WTC11 (cell line): Measurements from ENCODE around the gene TIMM29. TPM values are rescaled to one million over a fixed set of nuclear protein-coding genes. Genes with fewer than 3 reads are reported as not detected.

ENCODE experiments used
- ATAC-seq: fragments of 200-7000 bp; cut with Tn5 transposase; 2 replicates; pipeline ENCODE4 v1.10.0; 2021; ENCODE audit warnings: mild to moderate bottlenecking, moderate library complexity
- CTCF ChIA-PET: fragments of 300-600 bp; sonication (Branson Sonifier 250); formaldehyde crosslinking; loops from one replicate; lab custom pipeline; 2021; ENCODE audit warnings: antibody characterized with exemption; lab: Charles Lee
- POLR2A ChIA-PET: fragments of 350-600 bp; sonication (Branson Sonifier 250); formaldehyde crosslinking; loops from one replicate; lab custom pipeline; 2021; ENCODE audit warnings: antibody characterized with exemption; lab: Charles Lee
- DNase-seq: peaks from one replicate; pipeline ENCODE4 v3.0.0; 2021; ENCODE audit warnings: low spot score
- H3K27ac Mint-ChIP-seq: 2 replicates; pipeline ENCODE4 v1.8.0; 2021; ENCODE audit warnings: mixed read lengths
- H3K27me3 Mint-ChIP-seq: 2 replicates; pipeline ENCODE4 v1.8.0; 2021; ENCODE audit warnings: low read depth, mild to moderate bottlenecking, moderate library complexity, mixed read lengths
- H3K36me3 Mint-ChIP-seq: 2 replicates; pipeline ENCODE4 v1.8.0; 2021; ENCODE audit warnings: mixed read lengths
- H3K4me1 Mint-ChIP-seq: 2 replicates; pipeline ENCODE4 v1.8.0; 2022; ENCODE audit warnings: mixed read lengths
- H3K4me3 Mint-ChIP-seq: 2 replicates; pipeline ENCODE4 v1.8.0; 2021; ENCODE audit warnings: mild to moderate bottlenecking, moderate library complexity, mixed read lengths
- H3K9me3 Mint-ChIP-seq: 2 replicates; pipeline ENCODE4 v1.8.0; 2021; ENCODE audit warnings: mixed read lengths
- CREB1 ChIP-seq: sonication (generic); formaldehyde crosslinking; IDR thresholded peaks from 2 replicates; pipeline ENCODE4 v1.8.0; 2023; ENCODE audit warnings: mild to moderate bottlenecking, missing genetic modification reagents
- CREM ChIP-seq: sonication (generic); formaldehyde crosslinking; IDR thresholded peaks from 2 replicates; pipeline ENCODE4 v1.8.1; 2022; ENCODE audit warnings: mild to moderate bottlenecking, missing genetic modification reagents, moderate library complexity
- CTCF ChIP-seq: fragments of 200-600 bp; IDR thresholded peaks from 2 replicates; pipeline ENCODE4 v1.8.0; 2022; ENCODE audit warnings: antibody characterized with exemption
- GRHL2 ChIP-seq: fragments of 250-450 bp; sonication (Bioruptor Pico); IDR thresholded peaks from 2 replicates; pipeline ENCODE4 v1.8.0; 2022; ENCODE audit warnings: mild to moderate bottlenecking, moderate library complexity; ENCODE audit not compliant: insufficient replicate concordance, severe bottlenecking
- NR1H2 ChIP-seq: sonication (generic); formaldehyde crosslinking; IDR thresholded peaks from 2 replicates; pipeline ENCODE4 v1.9.0; 2021; ENCODE audit warnings: mild to moderate bottlenecking, moderate library complexity, missing genetic modification reagents
- PREB ChIP-seq: sonication (generic); formaldehyde crosslinking; IDR thresholded peaks from 2 replicates; pipeline ENCODE4 v1.8.1; 2022; ENCODE audit warnings: mild to moderate bottlenecking, missing genetic modification reagents, moderate library complexity, borderline replicate concordance
- SMAD3 ChIP-seq: sonication (generic); formaldehyde crosslinking; IDR thresholded peaks from 2 replicates; pipeline ENCODE4 v1.8.0; 2022; ENCODE audit warnings: missing genetic modification reagents, mild to moderate bottlenecking, borderline replicate concordance
- SMAD4 ChIP-seq: sonication (generic); formaldehyde crosslinking; IDR thresholded peaks from 2 replicates; pipeline ENCODE4 v1.8.0; 2022; ENCODE audit warnings: mild to moderate bottlenecking, missing genetic modification reagents
- SP1 ChIP-seq: sonication (generic); formaldehyde crosslinking; conservative IDR thresholded peaks from 2 replicates; pipeline ENCODE4 v1.8.1; 2022; ENCODE audit warnings: missing genetic modification reagents
- STAT6 ChIP-seq: sonication (generic); formaldehyde crosslinking; conservative IDR thresholded peaks from 2 replicates; pipeline ENCODE4 v1.8.1; 2023; ENCODE audit warnings: mild to moderate bottlenecking, low read depth, missing genetic modification reagents, moderate library complexity
- TCF7 ChIP-seq: sonication (generic); formaldehyde crosslinking; IDR thresholded peaks from 2 replicates; pipeline ENCODE4 v1.8.0; 2022; ENCODE audit warnings: mild to moderate bottlenecking, low read depth, missing genetic modification reagents, moderate library complexity
- USF1 ChIP-seq: sonication (generic); formaldehyde crosslinking; IDR thresholded peaks from 2 replicates; pipeline ENCODE4 v1.8.0; 2022; ENCODE audit warnings: mild to moderate bottlenecking, missing genetic modification reagents
- ZNF263 ChIP-seq: sonication (generic); formaldehyde crosslinking; IDR thresholded peaks from 2 replicates; pipeline ENCODE4 v1.8.1; 2022; ENCODE audit warnings: low read depth, mild to moderate bottlenecking, moderate library complexity, missing genetic modification reagents
- total RNA-seq: library from RNA; stranded (reverse); gene quantifications from 3 replicates; pipeline ENCODE4 v1.2.3, GENCODE V29; 2021
- TF ChIP-seq, protein P1 (sequence below): sonication (generic); formaldehyde crosslinking; IDR thresholded peaks from 2 replicates; pipeline ENCODE4 v1.8.1; 2023; ENCODE audit warnings: mild to moderate bottlenecking, missing genetic modification reagents, moderate library complexity
- TF ChIP-seq, protein P2 (sequence below): sonication (generic); formaldehyde crosslinking; IDR thresholded peaks from 2 replicates; pipeline ENCODE4 v1.8.0; 2023; ENCODE audit warnings: mild to moderate bottlenecking, missing genetic modification reagents
- TF ChIP-seq, protein P3 (sequence below): sonication (generic); formaldehyde crosslinking; conservative IDR thresholded peaks from 2 replicates; pipeline ENCODE4 v1.8.1; 2022; ENCODE audit warnings: mild to moderate bottlenecking, missing genetic modification reagents
- TF ChIP-seq, protein P4 (sequence below): fragments of 250-450 bp; sonication (Bioruptor Pico); IDR thresholded peaks from 2 replicates; pipeline ENCODE4 v1.9.0; 2021; ENCODE audit warnings: moderate library complexity, mild to moderate bottlenecking, inconsistent platforms, borderline replicate concordance
- TF ChIP-seq, protein P5 (sequence below): sonication (generic); formaldehyde crosslinking; IDR thresholded peaks from 2 replicates; pipeline ENCODE4 v1.8.1; 2023; ENCODE audit warnings: mild to moderate bottlenecking, missing genetic modification reagents, moderate library complexity

The TIMM29 gene
- total RNA-seq, 1 experiment from 2014 or later: 33.8 TPM

DNA sequence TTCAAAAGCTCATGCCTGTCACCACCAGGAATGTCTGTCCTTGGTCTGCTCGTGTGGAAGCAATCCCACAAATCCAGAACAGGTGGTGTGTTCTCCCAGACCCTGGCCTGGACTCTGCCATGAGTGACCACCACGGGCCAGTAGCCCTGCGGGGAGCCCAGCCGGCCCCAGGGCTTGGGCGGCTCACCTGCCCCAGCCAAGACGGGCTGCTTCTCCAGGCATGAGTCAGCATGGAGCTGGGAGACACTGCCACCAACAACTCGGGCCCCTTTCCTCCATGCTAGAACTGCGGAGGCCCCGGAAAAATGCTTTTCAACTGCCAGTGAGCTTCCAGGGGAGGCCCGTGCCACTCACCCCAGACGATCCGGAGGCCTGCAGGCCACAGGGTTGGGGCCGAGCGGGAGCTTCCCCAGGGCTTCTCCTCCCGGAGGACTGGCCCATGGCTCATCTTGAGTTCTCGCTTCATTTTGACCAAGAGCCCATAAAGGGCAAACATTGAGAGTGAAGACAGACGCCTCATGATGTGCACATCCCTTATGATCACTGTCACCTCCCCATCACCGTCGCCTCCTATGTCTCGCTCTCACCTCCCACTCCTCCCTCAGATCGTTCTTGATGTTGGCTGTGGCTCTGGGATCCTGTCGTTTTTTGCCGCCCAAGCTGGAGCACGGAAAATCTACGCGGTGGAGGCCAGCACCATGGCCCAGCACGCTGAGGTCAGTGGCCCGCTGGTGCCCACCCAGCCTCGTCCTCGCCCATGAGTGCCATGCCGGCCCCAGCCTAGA is 16.8 kb upstream of the TIMM29 start (continued):
- no peak for TF ChIP-seq SP1 (CRISPR knock-in tag)
- TF ChIP-seq NR1H2: no peak
- no peak for TF ChIP-seq CREB1
- TF ChIP-seq GRHL2 (CRISPR knock-in tag): no peak
- TF ChIP-seq, protein P1, sequence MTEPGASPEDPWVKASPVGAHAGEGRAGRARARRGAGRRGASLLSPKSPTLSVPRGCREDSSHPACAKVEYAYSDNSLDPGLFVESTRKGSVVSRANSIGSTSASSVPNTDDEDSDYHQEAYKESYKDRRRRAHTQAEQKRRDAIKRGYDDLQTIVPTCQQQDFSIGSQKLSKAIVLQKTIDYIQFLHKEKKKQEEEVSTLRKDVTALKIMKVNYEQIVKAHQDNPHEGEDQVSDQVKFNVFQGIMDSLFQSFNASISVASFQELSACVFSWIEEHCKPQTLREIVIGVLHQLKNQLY (CRISPR knock-in tag): no peak
- no peak for TF ChIP-seq ZNF263 (CRISPR knock-in tag)
- TF ChIP-seq, protein P2, sequence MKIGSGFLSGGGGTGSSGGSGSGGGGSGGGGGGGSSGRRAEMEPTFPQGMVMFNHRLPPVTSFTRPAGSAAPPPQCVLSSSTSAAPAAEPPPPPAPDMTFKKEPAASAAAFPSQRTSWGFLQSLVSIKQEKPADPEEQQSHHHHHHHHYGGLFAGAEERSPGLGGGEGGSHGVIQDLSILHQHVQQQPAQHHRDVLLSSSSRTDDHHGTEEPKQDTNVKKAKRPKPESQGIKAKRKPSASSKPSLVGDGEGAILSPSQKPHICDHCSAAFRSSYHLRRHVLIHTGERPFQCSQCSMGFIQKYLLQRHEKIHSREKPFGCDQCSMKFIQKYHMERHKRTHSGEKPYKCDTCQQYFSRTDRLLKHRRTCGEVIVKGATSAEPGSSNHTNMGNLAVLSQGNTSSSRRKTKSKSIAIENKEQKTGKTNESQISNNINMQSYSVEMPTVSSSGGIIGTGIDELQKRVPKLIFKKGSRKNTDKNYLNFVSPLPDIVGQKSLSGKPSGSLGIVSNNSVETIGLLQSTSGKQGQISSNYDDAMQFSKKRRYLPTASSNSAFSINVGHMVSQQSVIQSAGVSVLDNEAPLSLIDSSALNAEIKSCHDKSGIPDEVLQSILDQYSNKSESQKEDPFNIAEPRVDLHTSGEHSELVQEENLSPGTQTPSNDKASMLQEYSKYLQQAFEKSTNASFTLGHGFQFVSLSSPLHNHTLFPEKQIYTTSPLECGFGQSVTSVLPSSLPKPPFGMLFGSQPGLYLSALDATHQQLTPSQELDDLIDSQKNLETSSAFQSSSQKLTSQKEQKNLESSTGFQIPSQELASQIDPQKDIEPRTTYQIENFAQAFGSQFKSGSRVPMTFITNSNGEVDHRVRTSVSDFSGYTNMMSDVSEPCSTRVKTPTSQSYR (CRISPR knock-in tag): no peak
- TF ChIP-seq, all 79 proteins: peak for 0

DNA sequence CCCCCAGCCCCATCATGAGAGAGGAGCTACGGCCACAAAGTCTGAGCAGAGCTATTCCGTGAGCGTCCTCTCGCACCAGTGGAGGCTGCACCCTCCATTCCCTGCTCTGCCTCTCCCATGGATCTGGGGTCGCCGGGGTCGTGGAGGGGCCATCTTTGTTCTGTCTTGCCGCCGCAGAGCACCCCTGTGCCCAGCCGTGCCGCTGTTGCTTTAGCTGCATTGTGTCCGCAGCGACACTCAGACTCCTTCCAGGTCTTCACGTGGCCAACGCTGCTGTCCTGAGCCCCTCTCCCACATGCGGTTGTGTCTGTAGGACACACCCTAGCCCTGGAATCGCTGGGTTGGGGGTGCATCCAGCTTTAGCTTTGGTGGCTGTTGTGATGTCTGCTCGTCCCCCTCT is 16.0 kb upstream of the TIMM29 start:
- no peak for DNase-seq
- Mint-ChIP-seq H3K27ac (no peak overlapping the region), H3K9me3 (no peaks in the 10 kb centered on the region), H3K36me3 (peaks cover 27% of the 10 kb centered on the region), H3K4me3 (no peak overlapping the region), H3K27me3 (no peaks in the 10 kb centered on the region), H3K4me1 (no peaks in the 10 kb centered on the region)
- ChIA-PET CTCF (interaction anchor here (0.7 to 1.2 kb wide), 2 partner anchors 42 to 54 kb away, joined by 3 to 4 read pairs; no protein-coding TSS in a partner anchor), POLR2A (interaction anchor here (0.8 kb wide), 1 partner anchor 24 kb away, joined by 6 read pairs; no protein-coding TSS in a partner anchor)
- no peak for TF ChIP-seq CREM (CRISPR knock-in tag)
- no peak for TF ChIP-seq STAT6
- TF ChIP-seq, protein P3, sequence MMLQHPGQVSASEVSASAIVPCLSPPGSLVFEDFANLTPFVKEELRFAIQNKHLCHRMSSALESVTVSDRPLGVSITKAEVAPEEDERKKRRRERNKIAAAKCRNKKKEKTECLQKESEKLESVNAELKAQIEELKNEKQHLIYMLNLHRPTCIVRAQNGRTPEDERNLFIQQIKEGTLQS (CRISPR knock-in tag): no peak
- no peak for TF ChIP-seq PREB
- TF ChIP-seq SP1 (CRISPR knock-in tag): no peak
- no peak for TF ChIP-seq USF1 (CRISPR knock-in tag)
- ATAC-seq: no peak

DNA sequence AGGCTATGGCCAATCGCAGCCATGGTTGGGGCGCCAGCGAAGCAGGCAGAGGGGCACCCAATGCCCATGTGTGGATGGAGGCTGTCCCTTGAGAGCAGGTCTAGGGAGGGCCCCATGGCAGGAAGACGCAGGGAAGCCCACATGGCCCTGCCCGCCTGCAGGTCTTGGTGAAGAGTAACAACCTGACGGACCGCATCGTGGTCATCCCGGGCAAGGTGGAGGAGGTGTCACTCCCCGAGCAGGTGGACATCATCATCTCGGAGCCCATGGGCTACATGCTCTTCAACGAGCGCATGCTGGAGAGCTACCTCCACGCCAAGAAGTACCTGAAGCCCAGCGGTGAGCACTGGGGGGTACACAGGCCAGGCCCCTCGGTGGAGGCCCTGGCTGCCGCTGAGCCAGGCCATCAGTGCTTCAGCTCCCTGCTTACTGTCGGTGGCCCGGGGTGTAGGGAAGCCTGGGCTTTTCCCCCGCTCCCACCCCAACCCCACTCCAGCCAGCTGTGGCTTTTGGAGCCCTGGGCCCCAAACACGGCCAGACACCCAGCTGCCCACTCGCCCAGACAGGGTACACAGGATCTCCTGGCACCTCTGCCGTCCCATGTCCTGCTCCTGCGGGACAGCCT is 14.8 kb upstream of the TIMM29 start:
- DNase-seq (no peak), ATAC-seq (no peak)
- ChIA-PET CTCF (interaction anchor here (0.6 to 1.1 kb wide), 2 partner anchors 49 to 200 kb away, joined by 4 read pairs; no protein-coding TSS in a partner anchor), POLR2A (no interaction called here)
- Mint-ChIP-seq H3K36me3 (peaks cover 19% of the 10 kb centered on the region), H3K4me1 (no peaks in the 10 kb centered on the region), H3K4me3 (no peak overlapping the region), H3K27ac (no peak overlapping the region), H3K27me3 (no peaks in the 10 kb centered on the region), H3K9me3 (no peaks in the 10 kb centered on the region)
- TF ChIP-seq SMAD4 (CRISPR knock-in tag) (no peak), CTCF (no peak), SMAD3 (no peak), TCF7 (CRISPR knock-in tag) (no peak)
- TF ChIP-seq, protein P4, sequence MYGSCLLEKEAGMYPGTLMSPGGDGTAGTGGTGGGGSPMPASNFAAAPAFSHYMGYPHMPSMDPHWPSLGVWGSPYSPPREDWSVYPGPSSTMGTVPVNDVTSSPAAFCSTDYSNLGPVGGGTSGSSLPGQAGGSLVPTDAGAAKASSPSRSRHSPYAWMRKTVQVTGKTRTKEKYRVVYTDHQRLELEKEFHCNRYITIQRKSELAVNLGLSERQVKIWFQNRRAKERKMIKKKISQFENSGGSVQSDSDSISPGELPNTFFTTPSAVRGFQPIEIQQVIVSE: no peak
- TF ChIP-seq, protein P5, sequence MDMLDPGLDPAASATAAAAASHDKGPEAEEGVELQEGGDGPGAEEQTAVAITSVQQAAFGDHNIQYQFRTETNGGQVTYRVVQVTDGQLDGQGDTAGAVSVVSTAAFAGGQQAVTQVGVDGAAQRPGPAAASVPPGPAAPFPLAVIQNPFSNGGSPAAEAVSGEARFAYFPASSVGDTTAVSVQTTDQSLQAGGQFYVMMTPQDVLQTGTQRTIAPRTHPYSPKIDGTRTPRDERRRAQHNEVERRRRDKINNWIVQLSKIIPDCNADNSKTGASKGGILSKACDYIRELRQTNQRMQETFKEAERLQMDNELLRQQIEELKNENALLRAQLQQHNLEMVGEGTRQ: no peak
